Naive thymus-derived CD4-positive, alpha-beta T cell (primary cell): Measurements from ENCODE around the gene PCF11. TPM values are rescaled to one million over a fixed set of nuclear protein-coding genes. Genes with fewer than 3 reads are reported as not detected.

Experiments
- ATAC-seq: fragments of 150-1000 bp; cut with Tn5 transposase; 2 replicates; pipeline ENCODE4 v1.10.0; 2021; ENCODE audit warnings: mild to moderate bottlenecking, moderate library complexity
- CTCF ChIA-PET: fragments of 350-600 bp; sonication (Branson Sonifier 250); formaldehyde crosslinking; loops from one replicate; lab custom pipeline; 2021; ENCODE audit warnings: antibody characterized with exemption; lab: Charles Lee
- POLR2A ChIA-PET: fragments of 350-600 bp; sonication (Branson Sonifier 250); formaldehyde crosslinking; loops from one replicate; lab custom pipeline; 2021; ENCODE audit warnings: antibody characterized with exemption, inconsistent platforms; lab: Charles Lee
- DNase-seq, 9 donors: peaks; one replicate each; pipeline versions ENCODE4 v3.0.0 to v3.0.0-alpha.2; 2020 to 2022; ENCODE audit warnings: mixed read lengths in 1 of 9
- H3K27ac ChIP-seq: one replicate; pipeline ENCODE4 v1.7.0; 2013; ENCODE audit warnings: mild to moderate bottlenecking, low read depth, low read length, moderate library complexity
- H3K27me3 ChIP-seq, 2 donors: one replicate each; pipeline ENCODE4 v1.7.0; 2013; ENCODE audit warnings: low read length in 2 of 2, mild to moderate bottlenecking in 2 of 2, moderate library complexity in 2 of 2; ENCODE audit not compliant: control insufficient read depth in 2 of 2, insufficient read depth in 2 of 2
- H3K36me3 ChIP-seq, 3 experiments: 1 replicate in 2 of 3; 2 replicates in 1 of 3; pipeline ENCODE4 v1.7.0; 2013; ENCODE audit warnings: low read length in 3 of 3, mild to moderate bottlenecking in 3 of 3, moderate library complexity in 1 of 3; ENCODE audit not compliant: insufficient read depth in 3 of 3, control insufficient read depth in 2 of 3
- H3K4me1 ChIP-seq, 2 donors: one replicate each; pipeline ENCODE4 v1.7.0; 2013; ENCODE audit warnings: low read length in 2 of 2, mild to moderate bottlenecking in 2 of 2, moderate library complexity in 1 of 2; ENCODE audit not compliant: control insufficient read depth in 2 of 2, insufficient read depth in 2 of 2
- H3K4me3 ChIP-seq: 2 replicates; pipeline ENCODE4 v1.7.0; 2013; ENCODE audit warnings: mild to moderate bottlenecking, low read length
- H3K9me3 ChIP-seq, 3 experiments: 1 replicate in 2 of 3; 2 replicates in 1 of 3; pipeline ENCODE4 v1.7.0; 2013; ENCODE audit warnings: low read length in 3 of 3; ENCODE audit not compliant: control insufficient read depth in 2 of 3
- H3K27ac Mint-ChIP-seq, 9 donors: one replicate each; pipeline ENCODE4 v1.8.0; 2020 to 2022; ENCODE audit warnings: mixed read lengths in 9 of 9, mild to moderate bottlenecking in 8 of 9, moderate library complexity in 5 of 9, inconsistent platforms in 2 of 9
- H3K27me3 Mint-ChIP-seq, 5 donors: one replicate each; pipeline ENCODE4 v1.8.0; 2021 to 2022; ENCODE audit warnings: mixed read lengths in 5 of 5, mild to moderate bottlenecking in 1 of 5
- H3K36me3 Mint-ChIP-seq, 5 donors: one replicate each; pipeline ENCODE4 v1.8.0; 2020 to 2022; ENCODE audit warnings: mixed read lengths in 5 of 5, mild to moderate bottlenecking in 3 of 5, inconsistent platforms in 1 of 5
- H3K4me1 Mint-ChIP-seq, 7 donors: one replicate each; pipeline ENCODE4 v1.8.0; 2020 to 2022; ENCODE audit warnings: mixed read lengths in 7 of 7, mild to moderate bottlenecking in 3 of 7, inconsistent platforms in 1 of 7
- H3K4me3 Mint-ChIP-seq, 10 donors: one replicate each; pipeline ENCODE4 v1.8.0; 2020 to 2022; ENCODE audit warnings: mild to moderate bottlenecking in 10 of 10, mixed read lengths in 10 of 10, moderate library complexity in 6 of 10, inconsistent platforms in 2 of 10
- H3K9me3 Mint-ChIP-seq, 11 donors: one replicate each; pipeline ENCODE4 v1.8.0; 2020 to 2022; ENCODE audit warnings: mixed read lengths in 11 of 11, mild to moderate bottlenecking in 4 of 11, inconsistent platforms in 1 of 11, moderate library complexity in 1 of 11
- intact Hi-C, 2 donors: fragments of 100-400 bp; cut with micrococcal nuclease; formaldehyde crosslinking; loops; one replicate each; pipeline ENCODE4 v1.15.1; 2023
- polyA plus RNA-seq, 2 donors: library from polyadenylated mRNA; unstranded; fragments of 300-500 nt; fragmentation: Illumina TruSeq; gene quantifications; one replicate each; pipeline ENCODE4 v1.2.3, GENCODE V29; 2021
- total RNA-seq, 6 experiments: library from RNA in 5 of 6; stranded (reverse) in 5 of 6; gene quantifications; 1 replicate in 5 of 6; 2 replicates in 1 of 6; pipeline ENCODE4 v1.2.3 and lab custom pipeline; 2021 to 2026

The PCF11 gene
- total and polyA plus RNA-seq, 7 experiments from 2014 or later = 32.0 to 180 (median 169) TPM

GRCh38 chr11:83172551-83172950, 15.6 kb downstream of the PCF11 start:
- Histone ChIP-seq H3K9me3 (no peaks in the 10 kb centered on the region), H3K27me3 (no peaks in the 10 kb centered on the region), H3K27ac (no peak overlapping the region), H3K4me3 (no peak overlapping the region), H3K36me3 (peaks cover 22 to 39% (median 24%) of the 10 kb centered on the region in 3 experiments), H3K4me1 (peaks cover 46 to 60% of the 10 kb centered on the region in 2 donors)
- Mint-ChIP-seq H3K4me3 (peak overlapping the region; percentile 48 to 85 (median 72)), H3K9me3 (peaks cover 0 to 3% (median 0%) of the 10 kb centered on the region in 11 donors), H3K36me3 (peaks cover 14 to 59% (median 50%) of the 10 kb centered on the region in 5 donors), H3K4me1 (peaks cover 51 to 97% (median 86%) of the 10 kb centered on the region in 7 donors), H3K27ac (peak overlapping the region in 1 of 9 donors; percentile 56), H3K27me3 (no peaks in the 10 kb centered on the region)
- intact Hi-C loops = loop anchor here in 1 of 2 donors (1.0 to 5.0 kb wide), 2 partner anchors 10 to 265 kb away; no protein-coding TSS in a partner anchor
- no peak for ATAC-seq
- no peak for DNase-seq
- ChIA-PET CTCF (interaction anchor here (1.1 kb wide), 1 partner anchor 305 kb away, joined by 4 read pairs; no protein-coding TSS in a partner anchor), POLR2A (interaction anchor here (0.6 to 4.0 kb wide), 2 partner anchors 15 to 408 kb away, joined by 3 to 62 read pairs; partner anchors contain the start of gene PCF11)

GRCh38 chr11:83174008-83174407, 17.1 kb downstream of the PCF11 start:
- Histone ChIP-seq H3K36me3 (peaks cover 15 to 38% (median 30%) of the 10 kb centered on the region in 3 experiments), H3K4me3 (no peak overlapping the region), H3K9me3 (no peaks in the 10 kb centered on the region), H3K4me1 (peaks cover 39 to 51% of the 10 kb centered on the region in 2 donors), H3K27ac (no peak overlapping the region), H3K27me3 (no peaks in the 10 kb centered on the region)
- DNase-seq = no peak
- H3K27ac Mint-ChIP-seq = peak overlapping the region in 3 of 9 donors; percentile 33 to 76 (median 36)
- H3K9me3 Mint-ChIP-seq = no peaks in the 10 kb centered on the region
- intact Hi-C loops = loop anchor here in 1 of 2 donors (5.0 kb wide), 1 partner anchor 267 kb away; no protein-coding TSS in a partner anchor
- H3K36me3 Mint-ChIP-seq = peaks cover 11 to 46% (median 37%) of the 10 kb centered on the region in 5 donors
- no peaks in the 10 kb centered on the region for H3K27me3 Mint-ChIP-seq
- ChIA-PET POLR2A (interaction anchor here (0.6 to 4.0 kb wide), 6 partner anchors 11 to 272 kb away, joined by 3 to 62 read pairs (median 4); partner anchors contain the start of genes DDIAS and PCF11), CTCF (interaction anchor here (0.6 to 0.7 kb wide), 2 partner anchors 10 to 56 kb away, joined by 3 to 6 read pairs; no protein-coding TSS in a partner anchor)
- ATAC-seq = peak; percentile 37
- peaks cover 36 to 85% (median 72%) of the 10 kb centered on the region in 7 donors for H3K4me1 Mint-ChIP-seq
- H3K4me3 Mint-ChIP-seq = peak overlapping the region in 9 of 10 donors; percentile 2 to 85 (median 55)

DNA sequence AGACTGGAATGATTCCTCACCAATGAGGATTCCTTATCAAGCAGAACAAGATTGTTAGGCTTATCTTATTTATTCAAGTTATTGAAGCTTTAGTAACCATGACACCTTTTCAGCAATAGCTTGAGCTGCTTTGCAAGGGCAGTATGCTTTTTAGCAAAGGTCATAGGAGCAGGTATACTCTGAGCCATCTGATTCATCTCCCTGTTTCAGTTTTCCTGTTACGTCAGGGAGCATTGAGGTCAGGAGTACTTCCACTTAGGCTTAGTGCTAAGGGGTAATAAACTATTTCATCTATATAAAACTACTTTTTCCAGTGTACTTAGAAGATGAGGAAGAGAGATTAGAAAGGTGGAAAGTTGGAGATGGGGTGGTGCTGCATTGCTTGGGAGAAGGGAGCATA, 18.9 kb downstream of the PCF11 start:
- Histone ChIP-seq H3K27ac (no peak overlapping the region), H3K4me3 (no peak overlapping the region), H3K4me1 (peaks cover 21 to 36% of the 10 kb centered on the region in 2 donors), H3K9me3 (no peaks in the 10 kb centered on the region), H3K36me3 (peaks cover 22 to 48% (median 33%) of the 10 kb centered on the region in 3 experiments), H3K27me3 (no peaks in the 10 kb centered on the region)
- H3K4me1 Mint-ChIP-seq = peaks cover 23 to 73% (median 60%) of the 10 kb centered on the region in 7 donors
- H3K27ac Mint-ChIP-seq = peak overlapping the region in 5 of 9 donors; percentile 6 to 82 (median 39)
- ChIA-PET CTCF (interaction anchor here (0.7 kb wide), 1 partner anchor 64 kb away, joined by 5 read pairs; no protein-coding TSS in a partner anchor), POLR2A (interaction anchor here (0.8 to 1.3 kb wide), 2 partner anchors 16 to 19 kb away, joined by 3 to 5 read pairs; partner anchors contain the start of gene PCF11)
- H3K36me3 Mint-ChIP-seq = peaks cover 7 to 40% (median 21%) of the 10 kb centered on the region in 5 donors
- H3K4me3 Mint-ChIP-seq = peak overlapping the region in 6 of 10 donors; percentile 4 to 49 (median 24)
- intact Hi-C loops = loop anchor here in 1 of 2 donors (2.0 to 5.0 kb wide), 2 partner anchors 15 to 76 kb away; no protein-coding TSS in a partner anchor
- no peaks in the 10 kb centered on the region for H3K9me3 Mint-ChIP-seq
- ATAC-seq (no peak), DNase-seq (no peak)
- H3K27me3 Mint-ChIP-seq = no peaks in the 10 kb centered on the region

- H3K27ac ChIP-seq = peak overlapping the region; percentile 7
- H3K27me3 ChIP-seq = no peaks in the 10 kb centered on the region
- peaks cover 11 to 33% (median 32%) of the 10 kb centered on the region in 7 donors for H3K4me1 Mint-ChIP-seq
- ChIA-PET POLR2A (interaction anchor here (0.6 to 3.7 kb wide), 4 partner anchors 10 to 25 kb away, joined by 3 to 20 read pairs (median 5); partner anchors contain the start of genes ANKRD42 and PCF11), CTCF (interaction anchor here (0.7 kb wide), 1 partner anchor 111 kb away, joined by 3 read pairs; no protein-coding TSS in a partner anchor)
- H3K4me3 ChIP-seq = no peak overlapping the region
- intact Hi-C loops = loop anchor here in 1 of 2 donors (1.0 kb wide), 1 partner anchor 10 kb away; no protein-coding TSS in a partner anchor
- H3K36me3 Mint-ChIP-seq = peaks cover 0 to 47% (median 25%) of the 10 kb centered on the region in 5 donors
- no peak overlapping the region for H3K4me3 Mint-ChIP-seq
- ATAC-seq = no peak
- no peaks in the 10 kb centered on the region for H3K9me3 ChIP-seq
- no peaks in the 10 kb centered on the region for H3K27me3 Mint-ChIP-seq
- H3K4me1 ChIP-seq = peaks cover 3 to 6% of the 10 kb centered on the region in 2 donors
- DNase-seq = no peak
- H3K27ac Mint-ChIP-seq = peak overlapping the region in 8 of 9 donors; percentile 2 to 74 (median 56)
- H3K9me3 Mint-ChIP-seq = no peaks in the 10 kb centered on the region
- H3K36me3 ChIP-seq = peaks cover 36 to 72% (median 43%) of the 10 kb centered on the region in 3 experiments
Measured at GRCh38 chr11:83181815-83182214, 24.9 kb downstream of the PCF11 start.

DNA sequence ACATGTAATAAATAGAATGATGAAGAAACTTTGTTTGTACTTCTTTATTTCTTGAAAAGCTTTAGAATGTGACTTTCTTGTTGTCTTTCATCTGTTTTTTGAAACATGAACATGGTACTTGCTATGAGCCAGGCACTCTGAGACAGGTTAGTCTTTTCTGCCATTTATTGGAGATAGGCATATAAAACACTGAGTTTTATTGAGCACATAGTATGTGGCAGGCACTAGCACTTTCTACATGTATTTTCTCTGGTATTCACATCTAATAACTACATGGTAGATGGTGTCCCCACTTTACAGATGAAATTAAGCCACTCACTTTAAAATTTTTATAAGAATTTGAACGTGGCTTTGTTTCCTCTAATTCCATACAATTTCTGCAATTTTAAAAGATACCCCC, 28.8 kb downstream of the PCF11 start:
- Histone ChIP-seq H3K36me3 (peaks cover 17 to 51% (median 29%) of the 10 kb centered on the region in 3 experiments), H3K4me1 (peaks cover 3 to 4% of the 10 kb centered on the region in 2 donors), H3K9me3 (no peaks in the 10 kb centered on the region), H3K27ac (no peak overlapping the region), H3K27me3 (no peaks in the 10 kb centered on the region), H3K4me3 (no peak overlapping the region)
- DNase-seq (no peak), ATAC-seq (no peak)
- intact Hi-C loops = loop anchor here in 1 of 2 donors (1.0 kb wide), 1 partner anchor 8 kb away; no protein-coding TSS in a partner anchor
- no peaks in the 10 kb centered on the region for H3K9me3 Mint-ChIP-seq
- H3K4me1 Mint-ChIP-seq = peaks cover 9 to 21% (median 15%) of the 10 kb centered on the region in 7 donors
- no peak overlapping the region for H3K4me3 Mint-ChIP-seq
- ChIA-PET POLR2A (no interaction called here), CTCF (no interaction called here)
- no peaks in the 10 kb centered on the region for H3K27me3 Mint-ChIP-seq
- H3K36me3 Mint-ChIP-seq = peaks cover 0 to 51% (median 32%) of the 10 kb centered on the region in 5 donors
- H3K27ac Mint-ChIP-seq = peak overlapping the region in 1 of 9 donors; percentile 48

DNA sequence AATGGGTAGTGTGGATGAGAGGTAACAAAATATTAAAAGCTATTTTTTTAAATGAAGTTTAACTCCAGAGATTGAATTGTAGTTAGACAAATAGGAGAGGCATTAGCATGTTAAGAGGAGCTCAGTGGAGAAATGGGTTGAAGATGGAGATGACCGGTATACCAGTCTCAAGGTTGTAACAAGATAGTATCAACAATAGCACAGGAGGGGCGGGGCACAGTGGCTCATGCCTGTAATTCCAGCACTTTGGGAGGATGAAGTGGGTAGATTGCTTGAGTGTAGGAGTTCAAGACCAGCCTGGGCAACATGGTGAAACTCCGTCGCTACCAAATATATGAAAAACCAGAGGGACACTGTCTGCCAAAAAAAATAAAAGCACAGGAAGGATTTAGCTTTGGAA, 30.5 kb downstream of the PCF11 start:
- no peaks in the 10 kb centered on the region for H3K27me3 ChIP-seq
- H3K36me3 ChIP-seq = peaks cover 8 to 43% (median 23%) of the 10 kb centered on the region in 3 experiments
- Mint-ChIP-seq H3K9me3 (no peaks in the 10 kb centered on the region), H3K27ac (peak overlapping the region in 8 of 9 donors; percentile 11 to 84 (median 45)), H3K27me3 (no peaks in the 10 kb centered on the region), H3K4me3 (no peak overlapping the region), H3K36me3 (peaks cover 0 to 48% (median 25%) of the 10 kb centered on the region in 5 donors), H3K4me1 (peaks cover 12 to 23% (median 17%) of the 10 kb centered on the region in 7 donors)
- DNase-seq (no peak), ATAC-seq (no peak)
- no peaks in the 10 kb centered on the region for H3K9me3 ChIP-seq
- no peak overlapping the region for H3K27ac ChIP-seq
- ChIA-PET POLR2A (interaction anchor here (0.7 to 2.3 kb wide), 8 partner anchors 11 to 286 kb away, joined by 3 to 12 read pairs (median 3); partner anchors contain the start of genes DDIAS and PCF11), CTCF (no interaction called here)
- intact Hi-C loops = no loop called here
- peaks cover 5 to 6% of the 10 kb centered on the region in 2 donors for H3K4me1 ChIP-seq
- H3K4me3 ChIP-seq = no peak overlapping the region
